Naive thymus-derived CD8-positive, alpha-beta T cell (primary cell): ENCODE measurements around the gene FAM47E. TPM values are rescaled to one million over a fixed set of nuclear protein-coding genes. Genes with fewer than 3 reads are reported as not detected.
A peak's percentile ranks its signal among the peaks of the same experiment; 100 is the strongest.
"Not testable (repeated sequence)": the region's sequence is repeated elsewhere in the genome, so short reads cannot be mapped to it uniquely, and the experiment has no call there.

Experiments used
- ATAC-seq, 2 donors: fragments of 150-1000 bp; cut with Tn5 transposase in 1 of 2; sonication (Bioruptor Pico), chemical (Tn5 transposase) in 1 of 2; 1 replicate in 1 of 2; 2 replicates in 1 of 2; pipeline ENCODE4 v1.10.0; 2021; ENCODE audit warnings: mild to moderate bottlenecking in 2 of 2, moderate library complexity in 2 of 2
- POLR2A ChIA-PET: fragments of 350-600 bp; sonication (Branson Sonifier 250); formaldehyde crosslinking; loops from one replicate; lab custom pipeline; 2021; ENCODE audit warnings: antibody characterized with exemption; lab: Charles Lee
- DNase-seq, 10 donors: peaks; one replicate each; pipeline versions ENCODE4 v3.0.0 to v3.0.0-alpha.2; 2020 to 2022
- H3K27ac Mint-ChIP-seq, 10 donors: one replicate each; pipeline ENCODE4 v1.8.0; 2020 to 2022; ENCODE audit warnings: mild to moderate bottlenecking in 10 of 10, mixed read lengths in 10 of 10, moderate library complexity in 4 of 10, inconsistent platforms in 1 of 10
- H3K27me3 Mint-ChIP-seq, 5 donors: one replicate each; pipeline ENCODE4 v1.8.0; 2021 to 2022; ENCODE audit warnings: mixed read lengths in 5 of 5
- H3K36me3 Mint-ChIP-seq, 3 donors: one replicate each; pipeline ENCODE4 v1.8.0; 2020 to 2022; ENCODE audit warnings: mixed read lengths in 3 of 3, mild to moderate bottlenecking in 2 of 3, inconsistent platforms in 1 of 3
- H3K4me1 Mint-ChIP-seq, 4 donors: one replicate each; pipeline ENCODE4 v1.8.0; 2021 to 2022; ENCODE audit warnings: mixed read lengths in 4 of 4
- H3K4me3 Mint-ChIP-seq, 10 donors: one replicate each; pipeline ENCODE4 v1.8.0; 2020 to 2022; ENCODE audit warnings: mild to moderate bottlenecking in 10 of 10, mixed read lengths in 10 of 10, moderate library complexity in 6 of 10, inconsistent platforms in 1 of 10
- H3K9me3 Mint-ChIP-seq, 9 donors: one replicate each; pipeline ENCODE4 v1.8.0; 2020 to 2022; ENCODE audit warnings: mixed read lengths in 9 of 9, mild to moderate bottlenecking in 3 of 9, inconsistent platforms in 1 of 9, moderate library complexity in 1 of 9
- polyA plus RNA-seq, 3 donors: library from polyadenylated mRNA; unstranded; fragments of 300-500 nt; fragmentation: Illumina TruSeq; gene quantifications; one replicate each; pipeline ENCODE4 v1.2.3, GENCODE V29; 2021
- total RNA-seq, 8 experiments: library from RNA in 2 of 8; stranded (reverse) in 2 of 8; gene quantifications; one replicate each; pipeline ENCODE4 v1.2.3 and lab custom pipeline; 2021 to 2026

FAM47E gene
- total and polyA plus RNA-seq, 5 experiments from 2014 or later = 0.60 to 1.3 (median 0.64) TPM; not detected in 2

DNA sequence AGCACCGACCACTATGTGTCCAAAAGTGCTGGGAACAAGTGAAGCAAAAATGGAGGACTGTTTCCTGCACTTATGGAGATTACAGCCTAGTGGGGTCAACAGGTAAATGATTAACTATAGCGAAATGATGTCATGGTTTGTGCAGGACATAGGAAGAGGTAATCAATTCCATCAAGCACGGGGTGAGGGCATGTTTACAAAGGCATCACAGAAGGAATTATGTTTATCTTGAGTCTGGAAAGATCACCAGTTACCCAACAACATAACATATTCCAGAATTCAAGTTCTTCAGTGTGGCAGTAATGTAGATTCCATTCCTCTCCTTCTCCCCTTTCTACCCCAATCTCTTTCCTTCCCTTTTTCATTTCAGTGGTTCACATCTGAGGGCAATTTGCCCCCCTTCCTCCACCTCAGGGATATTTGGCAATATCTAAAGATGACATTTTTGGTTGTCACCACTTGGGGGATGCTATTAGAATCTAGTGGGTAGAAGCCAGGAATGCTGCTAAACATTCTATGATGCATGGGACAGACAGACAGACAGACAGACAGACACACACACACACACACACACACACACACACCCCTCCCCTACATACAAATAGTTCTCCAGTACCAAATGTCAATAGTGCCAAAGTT lies 24.1 kb downstream of the FAM47E start:
- Mint-ChIP-seq H3K36me3 (no peaks in the 10 kb centered on the region), H3K27me3 (peaks cover 7 to 15% (median 9%) of the 10 kb centered on the region in 5 donors), H3K27ac (no peak overlapping the region), H3K4me3 (no peak overlapping the region), H3K9me3 (no peaks in the 10 kb centered on the region), H3K4me1 (peaks cover 0 to 6% (median 1%) of the 10 kb centered on the region in 4 donors)
- POLR2A ChIA-PET = no interaction called here
- no peak for ATAC-seq
- no peak for DNase-seq

DNA sequence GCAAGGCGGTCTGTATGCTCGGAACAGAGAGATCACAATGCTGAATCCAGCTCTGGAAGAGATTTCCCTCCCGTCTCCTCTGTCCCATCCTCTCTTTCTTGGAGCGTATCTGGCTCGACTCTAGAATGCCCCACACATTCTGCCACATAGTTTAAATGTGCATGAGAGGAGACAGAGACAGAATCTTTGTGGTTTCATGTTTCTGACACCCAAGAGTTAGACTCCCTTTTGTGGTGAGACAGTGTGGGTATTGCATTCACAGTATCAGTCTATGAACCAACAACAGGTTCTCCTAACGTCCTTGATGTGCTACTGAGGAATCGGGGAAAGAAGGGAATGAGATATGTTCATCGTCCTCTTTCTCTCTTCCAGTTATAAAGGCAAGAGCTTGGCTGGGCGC lies 25.3 kb downstream of the FAM47E start:
- POLR2A ChIA-PET = no interaction called here
- peak in 1 of 10 donors; percentile 6 for DNase-seq
- Mint-ChIP-seq H3K27ac (no peak overlapping the region), H3K9me3 (no peaks in the 10 kb centered on the region), H3K4me3 (no peak overlapping the region), H3K36me3 (no peaks in the 10 kb centered on the region), H3K4me1 (peaks cover 0 to 6% (median 0%) of the 10 kb centered on the region in 4 donors), H3K27me3 (peaks cover 6 to 15% (median 7%) of the 10 kb centered on the region in 5 donors)
- ATAC-seq = no peak

DNA sequence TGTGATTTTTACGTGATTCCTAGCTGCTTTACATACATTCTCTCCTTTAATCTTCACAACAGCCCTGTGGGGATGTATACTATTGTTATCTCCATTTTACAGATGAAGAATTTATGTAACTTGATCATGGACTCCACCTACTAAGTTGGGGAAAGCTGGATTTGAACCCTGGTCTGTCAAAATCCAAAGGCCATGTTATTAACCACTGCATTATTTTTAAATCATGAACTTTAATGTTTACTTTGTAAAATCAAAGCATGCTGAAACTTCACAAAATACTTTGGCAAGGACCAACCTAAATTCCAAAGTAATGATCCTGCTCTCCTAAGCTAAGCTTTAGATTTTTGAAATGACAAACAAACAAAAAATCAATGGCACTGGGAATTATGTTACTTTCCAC lies 26.1 kb downstream of the FAM47E start:
- H3K4me3 Mint-ChIP-seq = no peak overlapping the region
- no peaks in the 10 kb centered on the region for H3K36me3 Mint-ChIP-seq
- H3K9me3 Mint-ChIP-seq = no peaks in the 10 kb centered on the region
- peaks cover 6 to 15% (median 7%) of the 10 kb centered on the region in 5 donors for H3K27me3 Mint-ChIP-seq
- DNase-seq = no peak
- no peak for ATAC-seq
- POLR2A ChIA-PET = no interaction called here
- peaks cover 0 to 6% (median 0%) of the 10 kb centered on the region in 4 donors for H3K4me1 Mint-ChIP-seq
- H3K27ac Mint-ChIP-seq = no peak overlapping the region

DNA sequence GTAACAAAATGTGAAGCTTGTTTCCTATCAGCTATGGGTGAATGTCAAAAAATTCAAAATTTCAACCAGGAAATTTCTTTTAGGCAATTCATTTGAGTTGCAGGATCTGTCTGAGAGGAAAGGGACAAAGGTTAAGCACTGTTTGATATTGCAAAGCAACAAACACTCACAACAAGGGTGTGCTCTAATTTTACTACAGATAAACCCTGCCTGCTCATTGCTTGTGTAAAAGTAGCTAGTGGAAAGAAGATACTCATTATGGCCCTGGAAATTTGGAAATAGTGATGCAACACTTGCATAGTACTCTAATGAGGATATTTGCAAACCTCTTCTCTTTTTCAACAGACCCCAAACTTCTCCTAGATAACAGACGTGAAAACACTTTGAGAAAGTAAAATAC lies 27.1 kb downstream of the FAM47E start:
- DNase-seq = no peak
- Mint-ChIP-seq H3K36me3 (no peaks in the 10 kb centered on the region), H3K4me1 (peaks cover 0 to 6% (median 0%) of the 10 kb centered on the region in 4 donors), H3K27ac (no peak overlapping the region), H3K4me3 (no peak overlapping the region), H3K9me3 (no peaks in the 10 kb centered on the region), H3K27me3 (peaks cover 6 to 13% (median 7%) of the 10 kb centered on the region in 5 donors)
- POLR2A ChIA-PET = no interaction called here
- ATAC-seq = no peak

DNA sequence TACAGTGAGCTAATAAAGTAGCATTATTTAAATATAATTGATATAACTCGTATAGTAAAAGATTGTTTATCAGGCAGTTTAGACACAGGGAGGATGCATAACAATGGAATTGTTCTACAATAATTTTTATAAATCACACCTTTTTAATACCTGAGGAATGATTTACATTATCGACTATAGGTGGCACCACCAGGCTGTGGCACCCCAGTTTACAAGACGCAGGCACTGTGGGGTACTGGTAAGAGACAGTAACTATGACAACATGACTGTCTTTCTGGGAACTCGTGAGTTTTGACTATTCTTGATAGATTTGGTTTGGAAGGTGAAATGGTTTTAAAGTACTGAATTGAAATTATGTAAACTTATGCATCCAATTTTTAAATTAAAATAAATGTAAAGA lies 27.9 kb downstream of the FAM47E start:
- Mint-ChIP-seq H3K27me3 (peaks cover 6 to 13% (median 7%) of the 10 kb centered on the region in 5 donors), H3K27ac (peak overlapping the region in 1 of 10 donors; percentile 26), H3K36me3 (no peaks in the 10 kb centered on the region), H3K4me3 (no peak overlapping the region), H3K4me1 (peaks cover 0 to 6% (median 0%) of the 10 kb centered on the region in 4 donors), H3K9me3 (no peaks in the 10 kb centered on the region)
- DNase-seq (peak in 6 of 10 donors; percentile 7 to 63 (median 36)), ATAC-seq (peak in 1 of 2 donors; percentile 72)
- POLR2A ChIA-PET = no interaction called here

DNA sequence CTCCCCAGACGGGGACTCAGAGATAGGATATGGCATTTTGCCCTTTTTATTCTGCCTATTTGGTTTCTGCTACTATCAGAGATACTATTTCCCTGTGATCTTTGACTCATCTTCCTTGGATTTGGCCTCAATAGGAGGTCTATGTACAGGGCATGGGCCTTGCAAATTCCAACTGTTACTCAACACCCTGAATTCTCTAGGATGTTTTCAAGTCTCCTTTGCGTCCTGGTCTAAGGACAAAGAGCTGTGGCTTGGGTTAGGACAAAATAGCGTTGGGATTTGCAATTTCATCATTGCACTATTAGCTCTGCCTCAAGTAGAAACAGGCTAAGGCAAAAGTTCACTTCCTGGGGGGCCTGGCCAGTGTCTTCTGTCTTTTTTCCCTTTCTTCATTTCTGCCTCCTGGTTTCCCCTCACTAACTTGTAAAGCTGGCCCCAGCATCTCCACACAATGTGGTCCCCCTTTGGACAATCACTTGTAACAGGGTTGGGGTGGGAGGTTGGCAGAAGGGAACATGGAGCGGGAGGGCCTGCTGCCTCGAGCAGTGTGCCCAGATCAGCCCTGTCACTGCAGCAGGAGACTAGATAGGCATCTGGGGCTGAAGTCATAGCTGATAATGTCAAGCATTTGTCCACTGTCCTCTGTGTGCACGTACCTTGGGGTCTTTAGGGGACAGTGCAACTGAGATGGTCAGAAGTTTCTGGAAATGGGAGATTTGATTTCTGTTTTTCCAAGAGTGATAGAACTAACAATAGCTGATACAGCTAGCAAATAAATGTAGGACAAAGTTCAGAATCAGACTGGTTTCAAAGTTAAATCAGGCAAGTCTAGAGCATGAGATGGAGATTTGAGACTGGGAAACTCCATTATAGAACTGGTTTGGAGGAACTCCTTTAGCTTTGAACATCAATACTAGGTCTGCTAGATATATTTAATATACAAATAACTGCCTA lies 29.2 kb downstream of the FAM47E start:
- Mint-ChIP-seq H3K36me3 (no peaks in the 10 kb centered on the region), H3K4me1 (peaks cover 0 to 6% (median 0%) of the 10 kb centered on the region in 4 donors), H3K27me3 (peaks cover 4 to 7% (median 7%) of the 10 kb centered on the region in 5 donors), H3K9me3 (peaks cover 0 to under 1% (median 0%) of the 10 kb centered on the region in 9 donors), H3K4me3 (no peak overlapping the region), H3K27ac (no peak overlapping the region)
- ATAC-seq (no peak), DNase-seq (no peak)
- POLR2A ChIA-PET = no interaction called here

DNA sequence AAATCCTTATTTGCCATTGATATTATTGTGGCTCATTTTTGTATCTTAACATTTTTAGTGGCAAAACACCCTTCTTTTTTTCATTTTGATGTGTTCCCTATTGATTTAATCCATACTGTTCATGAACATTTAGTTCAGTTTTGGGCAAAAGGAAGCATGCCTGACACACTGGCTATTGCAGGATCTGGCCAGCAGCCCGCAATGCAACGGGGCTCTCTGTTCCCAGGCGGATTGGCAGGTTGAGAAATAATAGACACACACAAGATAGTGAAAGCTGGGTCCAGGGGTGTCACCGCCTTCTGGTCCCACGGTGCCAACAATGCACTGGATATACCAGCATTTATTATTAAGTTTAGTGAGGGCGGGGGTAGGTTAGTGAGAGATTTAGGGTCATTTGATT lies 30.1 kb downstream of the FAM47E start:
- POLR2A ChIA-PET, H3K36me3 Mint-ChIP-seq, ATAC-seq, H3K27me3 Mint-ChIP-seq, H3K4me1 Mint-ChIP-seq, DNase-seq, H3K9me3 Mint-ChIP-seq, H3K27ac Mint-ChIP-seq, H3K4me3 Mint-ChIP-seq: not testable (repeated sequence)

DNA sequence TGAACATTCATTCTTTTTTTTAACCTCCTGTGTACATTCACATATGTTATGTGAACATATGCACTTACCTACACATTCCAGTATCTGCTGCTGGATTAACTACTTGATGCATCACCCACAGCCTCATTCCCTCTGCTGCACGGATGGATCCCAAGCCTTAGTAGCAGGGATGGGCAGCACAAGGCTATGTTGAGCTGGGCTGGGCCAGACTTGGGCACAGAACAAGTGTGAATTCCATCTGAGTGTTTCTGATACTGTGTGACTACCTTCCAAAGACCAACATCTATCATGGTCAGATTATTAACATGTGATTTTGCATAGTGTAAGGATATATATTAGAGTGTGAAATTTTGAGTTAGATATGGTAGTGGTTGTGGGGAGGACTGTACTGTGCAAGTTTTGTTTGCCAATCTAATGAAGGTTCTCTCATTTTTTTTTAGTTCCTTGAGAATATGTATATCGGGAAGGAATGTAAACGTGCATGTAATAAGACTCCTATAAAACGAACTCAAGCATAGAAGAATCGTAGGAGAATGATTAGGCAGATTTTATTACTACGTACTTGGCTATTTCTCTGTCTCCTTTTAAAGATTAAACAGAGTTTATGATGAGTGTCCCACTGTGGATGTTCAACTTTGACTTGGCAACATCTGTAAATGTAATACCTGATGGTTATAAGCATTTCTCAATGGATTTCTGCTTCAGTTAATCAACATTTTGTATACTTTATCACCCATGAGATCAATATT lies 31.6 kb downstream of the FAM47E start:
- H3K27ac Mint-ChIP-seq = no peak overlapping the region
- H3K9me3 Mint-ChIP-seq = peaks cover 0 to 10% (median 0%) of the 10 kb centered on the region in 9 donors
- peaks cover 0 to 4% (median 0%) of the 10 kb centered on the region in 3 donors for H3K36me3 Mint-ChIP-seq
- ATAC-seq = no peak
- H3K27me3 Mint-ChIP-seq = peaks cover 0 to 4% (median 0%) of the 10 kb centered on the region in 5 donors
- no peak for DNase-seq
- H3K4me1 Mint-ChIP-seq = peaks cover 0 to 3% (median 0%) of the 10 kb centered on the region in 4 donors
- POLR2A ChIA-PET = no interaction called here
- H3K4me3 Mint-ChIP-seq = no peak overlapping the region

DNA sequence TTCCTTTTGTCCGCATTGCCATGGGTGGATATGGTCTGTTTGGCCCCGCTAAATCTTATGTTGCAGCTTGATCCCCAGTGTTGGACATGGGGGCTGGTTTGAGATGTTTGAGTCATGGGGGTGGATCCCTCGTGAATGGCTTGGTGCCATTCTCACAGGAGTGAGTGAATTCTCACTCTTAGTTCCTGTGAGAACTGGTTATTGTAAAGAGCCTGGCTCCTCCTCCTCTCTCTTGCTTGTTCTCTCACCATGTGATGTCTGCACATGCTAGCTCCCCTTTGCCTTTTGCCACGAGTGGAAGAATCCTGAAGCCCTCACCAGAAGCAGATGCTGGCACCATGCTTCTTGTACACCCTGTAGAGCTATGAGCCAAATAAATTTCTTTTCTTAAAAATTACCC lies 32.4 kb downstream of the FAM47E start:
- ATAC-seq = no peak
- peaks cover 0 to 1% (median 0%) of the 10 kb centered on the region in 5 donors for H3K27me3 Mint-ChIP-seq
- H3K9me3 Mint-ChIP-seq = peaks cover 0 to 10% (median 0%) of the 10 kb centered on the region in 9 donors
- H3K4me3 Mint-ChIP-seq = no peak overlapping the region
- peaks cover 0 to 4% (median 0%) of the 10 kb centered on the region in 3 donors for H3K36me3 Mint-ChIP-seq
- H3K4me1 Mint-ChIP-seq = peaks cover 0 to 3% (median 0%) of the 10 kb centered on the region in 4 donors
- POLR2A ChIA-PET = no interaction called here
- DNase-seq = no peak
- no peak overlapping the region for H3K27ac Mint-ChIP-seq

DNA sequence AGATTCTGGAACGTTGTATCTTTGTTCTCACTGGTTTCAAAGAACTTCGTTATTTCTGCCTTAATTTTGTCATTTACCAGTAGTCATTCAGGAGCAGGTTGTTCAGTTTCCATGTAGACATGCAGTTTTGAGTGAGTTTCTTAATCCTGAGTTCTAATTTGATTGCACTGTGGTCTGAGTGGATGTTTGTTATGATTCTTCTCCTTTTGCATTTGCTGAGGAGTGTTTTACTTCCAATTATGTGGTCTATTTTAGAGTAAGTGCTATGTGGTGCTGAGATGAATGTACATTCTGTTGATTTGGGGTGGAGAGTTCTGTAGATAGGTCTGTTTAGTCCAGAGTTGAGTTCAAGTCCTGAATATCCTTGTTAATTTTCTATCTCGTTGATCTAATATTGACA lies 36.3 kb downstream of the FAM47E start:
- H3K27me3 Mint-ChIP-seq, H3K9me3 Mint-ChIP-seq, H3K4me1 Mint-ChIP-seq, POLR2A ChIA-PET, ATAC-seq, H3K4me3 Mint-ChIP-seq, H3K27ac Mint-ChIP-seq, DNase-seq, H3K36me3 Mint-ChIP-seq: not testable (repeated sequence)

DNA sequence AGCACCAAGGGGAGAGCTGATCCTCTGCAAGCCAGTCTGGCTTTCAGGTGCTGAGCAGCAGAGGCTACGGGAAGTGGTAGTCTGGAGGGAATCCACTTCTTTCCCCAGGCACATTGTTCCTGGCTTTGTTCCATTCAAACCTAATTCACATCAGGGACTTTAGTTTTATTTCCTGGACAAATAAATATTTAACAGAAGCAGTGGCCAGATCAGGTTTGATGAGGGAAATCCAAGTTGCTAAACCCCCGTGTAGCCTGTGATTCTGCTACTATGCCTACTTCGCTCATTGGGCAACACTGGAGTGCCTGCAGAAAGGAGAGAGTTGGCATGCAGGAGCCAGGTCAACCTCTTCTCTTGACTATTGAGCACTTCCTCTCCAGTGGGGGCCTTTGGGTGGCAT lies 41.2 kb downstream of the FAM47E start:
- peaks cover 0 to 2% (median 0%) of the 10 kb centered on the region in 4 donors for H3K4me1 Mint-ChIP-seq
- ATAC-seq = no peak
- POLR2A ChIA-PET = no interaction called here
- H3K9me3 Mint-ChIP-seq = peaks cover 0 to 19% (median 7%) of the 10 kb centered on the region in 9 donors
- peaks cover 0 to 22% (median 8%) of the 10 kb centered on the region in 3 donors for H3K36me3 Mint-ChIP-seq
- peaks cover 3 to 11% (median 9%) of the 10 kb centered on the region in 5 donors for H3K27me3 Mint-ChIP-seq
- no peak for DNase-seq
- H3K4me3 Mint-ChIP-seq = no peak overlapping the region
- H3K27ac Mint-ChIP-seq = peak overlapping the region in 1 of 10 donors; percentile 16

DNA sequence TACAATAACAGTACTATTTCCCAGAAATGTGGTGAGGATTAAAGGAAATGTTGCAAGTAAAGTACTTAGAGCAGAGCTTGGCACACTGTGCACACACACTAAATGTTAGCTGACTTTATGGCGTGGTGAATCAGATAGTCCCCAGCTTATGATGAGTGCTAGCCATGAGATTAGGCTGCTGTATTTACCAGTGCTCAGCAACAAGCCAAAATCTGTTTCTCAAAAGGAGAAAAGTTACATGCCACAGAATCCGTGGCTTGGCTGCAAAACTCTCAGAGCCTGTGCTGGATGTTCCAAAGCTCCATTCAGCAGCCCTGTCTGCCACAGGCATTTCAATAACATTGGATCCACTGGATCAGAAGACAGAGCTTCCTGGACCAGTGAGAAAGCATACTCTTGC lies 42.3 kb downstream of the FAM47E start:
- Mint-ChIP-seq H3K9me3 (peaks cover 0 to 29% (median 14%) of the 10 kb centered on the region in 9 donors), H3K4me3 (no peak overlapping the region), H3K27ac (no peak overlapping the region), H3K27me3 (peaks cover 3 to 11% (median 9%) of the 10 kb centered on the region in 5 donors), H3K4me1 (no peaks in the 10 kb centered on the region), H3K36me3 (peaks cover 0 to 28% (median 14%) of the 10 kb centered on the region in 3 donors)
- DNase-seq = no peak
- ATAC-seq = no peak
- POLR2A ChIA-PET = no interaction called here
